NCI-H446 treated with DMSO at 0.1 percent for 48 hours (cell line): ENCODE results near the gene SCAP.
"Not testable (repeated sequence)": the region's sequence is repeated elsewhere in the genome, so short reads cannot be mapped to it uniquely, and the experiment has no call there.

Experiments
- DNase-seq: peaks from one replicate; lab custom pipeline; 2025; lab: John Stamatoyannopoulos, UW

SCAP gene

DNA sequence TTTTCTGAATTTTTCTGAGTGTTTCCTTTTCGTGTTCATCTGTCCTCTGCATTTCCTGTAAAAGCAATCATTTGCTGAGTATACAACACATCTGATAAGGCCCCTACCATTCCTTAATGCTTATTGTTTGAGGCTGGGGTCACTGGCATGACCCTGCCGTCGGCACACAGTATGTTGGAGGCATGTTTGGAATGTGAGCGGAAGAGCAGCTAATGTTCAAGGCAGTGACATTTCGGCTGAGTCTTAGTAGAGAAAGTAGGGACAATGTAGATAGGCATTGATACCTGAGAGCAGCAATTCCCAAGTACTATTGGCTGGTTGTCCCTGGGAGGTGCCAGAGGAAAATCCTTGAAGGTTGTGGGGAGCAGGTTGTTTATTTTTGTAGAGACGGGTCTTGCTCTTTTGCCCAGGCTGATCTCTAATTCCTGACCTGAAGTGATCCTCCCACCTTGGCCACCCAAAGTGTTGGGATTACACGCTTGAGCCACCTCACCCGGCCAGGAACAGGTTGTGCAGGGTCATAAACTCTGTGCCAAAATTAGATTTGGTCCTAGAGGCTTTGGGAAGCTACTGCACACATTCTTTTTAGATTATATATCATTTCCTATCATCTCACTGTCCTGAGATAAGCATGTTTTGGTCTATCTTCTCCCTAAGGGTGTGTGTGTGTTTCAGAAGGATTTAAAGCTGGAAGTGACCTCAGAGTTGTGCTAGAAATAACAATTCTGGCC is 81.4 kb downstream of the SCAP start:
- no peak for DNase-seq

DNA sequence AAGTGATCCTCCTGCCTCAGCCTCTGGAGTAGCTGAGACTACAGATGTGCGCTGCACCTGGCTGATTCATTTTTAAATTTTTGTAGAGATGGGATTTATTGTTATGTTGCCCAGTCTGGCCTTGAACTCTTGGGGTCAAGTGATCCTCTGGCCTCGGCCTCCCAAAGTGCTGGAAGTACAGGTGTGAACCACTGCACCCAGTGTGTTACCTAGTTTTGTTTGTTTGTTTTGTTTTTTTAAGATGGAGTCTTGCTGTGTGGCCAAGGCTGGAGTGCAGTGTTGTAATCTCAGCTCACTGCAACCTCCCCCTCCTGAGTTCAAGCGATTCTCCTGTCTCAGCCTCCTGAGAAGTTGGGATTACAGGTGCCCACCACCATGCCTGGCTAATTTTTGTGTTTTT is 82.8 kb downstream of the SCAP start:
- DNase-seq = no peak

GRCh38 chr3:47385796-47386195 is 89.9 kb downstream of the SCAP start:
- no peak for DNase-seq

- no peak for DNase-seq
Measured at GRCh38 chr3:47385007-47385406, 90.7 kb downstream of the SCAP start.

GRCh38 chr3:47384425-47384824 is 91.3 kb downstream of the SCAP start:
- no peak for DNase-seq

DNA sequence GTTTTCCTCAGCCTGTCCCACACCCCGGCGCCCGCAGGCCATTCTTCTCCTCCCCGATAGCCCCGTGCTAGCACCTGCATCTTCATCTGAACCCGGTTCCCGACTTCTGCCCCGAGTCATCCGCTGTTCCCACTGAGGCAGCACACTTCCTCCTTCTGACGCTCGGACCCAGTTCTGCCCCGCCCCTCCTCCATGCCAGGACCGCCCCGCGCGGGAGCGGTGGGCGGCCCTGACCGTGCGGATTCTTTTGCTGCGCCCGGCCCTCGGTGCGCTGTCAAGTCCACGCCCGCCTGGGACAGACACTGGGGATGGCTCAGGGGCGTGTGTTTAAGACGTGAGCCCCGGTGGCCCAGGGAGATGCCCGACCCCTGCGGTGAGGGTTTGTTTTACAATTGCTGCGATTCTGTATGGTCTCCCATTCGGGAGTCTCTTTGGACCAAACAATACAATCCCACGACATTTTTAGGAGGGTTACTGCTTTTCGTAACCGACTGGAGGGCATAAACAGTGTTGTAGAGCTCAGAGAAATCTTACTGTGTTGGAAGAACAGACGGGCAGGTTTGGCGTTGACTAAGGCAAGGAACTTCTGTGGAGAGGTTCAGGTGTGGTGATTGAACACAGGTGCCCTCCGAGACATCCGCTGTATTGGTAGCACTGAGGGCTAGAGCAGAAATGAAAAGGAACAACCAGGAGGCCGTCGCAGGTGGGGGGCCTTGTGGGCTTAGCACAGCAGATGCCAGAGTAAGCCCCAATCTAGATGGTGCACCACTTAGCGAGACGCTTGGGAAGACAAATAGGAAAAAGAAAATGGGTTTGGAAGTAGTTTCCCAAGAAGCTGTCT is 94.2 kb downstream of the SCAP start:
- DNase-seq = peak; percentile 36

DNA sequence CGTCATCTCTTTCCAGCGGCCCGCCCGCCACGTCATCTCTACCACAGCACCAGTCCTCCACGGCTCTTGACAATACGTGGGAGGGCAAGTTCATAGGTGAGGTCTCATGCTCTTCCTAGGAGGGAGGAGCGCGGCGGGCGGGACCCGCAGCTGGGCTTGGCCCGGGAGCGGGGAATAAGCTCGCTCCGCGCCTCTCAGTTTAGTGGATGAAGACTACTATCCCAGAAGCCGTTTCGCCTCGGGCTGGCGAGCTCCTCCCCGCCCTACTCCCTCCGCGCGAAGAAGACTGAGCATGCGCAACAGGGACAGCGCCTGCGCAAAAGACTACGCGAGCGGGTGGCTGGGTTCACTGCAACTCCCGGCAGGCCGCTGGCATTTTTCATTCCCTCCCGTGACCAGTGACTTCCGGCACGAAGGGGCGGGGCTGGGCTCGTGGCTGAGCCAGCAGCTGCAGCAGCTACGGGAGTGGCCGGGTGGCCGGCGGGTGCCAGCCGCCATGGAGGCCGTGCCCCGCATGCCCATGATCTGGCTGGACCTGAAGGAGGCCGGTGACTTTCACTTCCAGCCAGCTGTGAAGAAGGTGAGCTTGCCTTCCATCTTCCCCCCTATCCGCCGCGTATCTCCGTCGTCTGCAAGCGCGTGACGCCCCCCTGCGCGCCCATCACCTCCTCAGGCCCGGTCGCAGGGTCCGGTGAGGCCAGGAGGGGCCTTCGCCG is 95.0 kb downstream of the SCAP start, which contains the start of gene PTPN23:
TSS of gene PTPN23 (plus strand) at position 421 of the 716 bp plus-strand sequence. CDS start at position 497, 76 bp downstream.
- DNase-seq = peak; percentile 94

DNA sequence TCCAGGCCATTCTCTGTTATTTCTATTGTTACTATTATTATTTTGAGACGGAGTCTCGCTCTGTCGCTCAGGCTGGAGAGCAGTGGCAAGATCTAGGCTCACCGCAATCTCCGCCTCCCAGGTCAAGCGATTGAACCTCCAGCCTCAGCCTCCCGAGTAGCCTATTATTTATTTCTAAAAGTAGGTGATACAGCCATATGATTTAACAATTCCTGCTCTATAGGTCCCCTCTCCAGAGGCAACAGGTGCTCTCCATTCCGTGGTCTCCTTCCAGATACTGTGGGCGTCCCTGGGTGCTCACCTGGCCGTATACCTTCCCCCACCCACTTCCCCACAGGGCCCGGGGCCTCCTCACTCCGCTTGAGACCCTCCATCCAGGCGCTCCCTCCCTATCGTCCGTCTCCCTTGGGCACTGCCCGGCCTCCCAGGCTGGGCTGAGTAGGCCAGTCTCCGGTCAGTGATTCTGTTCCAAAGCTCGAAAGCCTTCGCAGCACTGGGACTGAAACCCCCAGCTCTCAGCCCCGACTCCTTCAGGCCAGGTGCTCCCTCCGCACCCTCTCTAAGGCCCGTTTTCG is 95.6 kb downstream of the SCAP start:
- no peak for DNase-seq

- DNase-seq = no peak
Measured at GRCh38 chr3:47379411-47379899, 96.3 kb downstream of the SCAP start.

GRCh38 chr3:47378869-47379268 is 96.9 kb downstream of the SCAP start:
- no peak for DNase-seq

- no peak for DNase-seq
Measured at GRCh38 chr3:47377186-47377585, 98.6 kb downstream of the SCAP start.

DNA sequence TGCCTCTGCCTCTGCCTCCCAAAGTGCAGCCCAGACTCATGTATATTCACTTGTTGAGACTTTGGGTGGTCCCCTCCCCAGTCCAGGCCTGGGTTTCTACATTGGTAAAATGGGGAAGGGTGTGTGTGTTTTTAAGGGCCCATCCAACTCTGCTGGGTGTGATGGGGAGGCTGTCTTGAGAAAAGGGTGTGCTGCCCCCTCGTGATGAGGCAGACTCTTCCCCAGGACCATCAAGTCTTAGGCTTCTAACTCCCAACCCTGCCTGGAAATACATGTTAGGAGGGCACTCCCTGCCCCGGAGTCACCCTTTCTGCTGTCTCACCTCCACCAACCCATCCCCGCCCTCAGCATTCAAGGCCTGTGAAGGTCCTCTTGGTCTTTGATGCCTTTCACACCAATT is 99.3 kb downstream of the SCAP start:
- DNase-seq = no peak

GRCh38 chr3:47374587-47374986 is 101.2 kb downstream of the SCAP start:
- DNase-seq = no peak

DNA sequence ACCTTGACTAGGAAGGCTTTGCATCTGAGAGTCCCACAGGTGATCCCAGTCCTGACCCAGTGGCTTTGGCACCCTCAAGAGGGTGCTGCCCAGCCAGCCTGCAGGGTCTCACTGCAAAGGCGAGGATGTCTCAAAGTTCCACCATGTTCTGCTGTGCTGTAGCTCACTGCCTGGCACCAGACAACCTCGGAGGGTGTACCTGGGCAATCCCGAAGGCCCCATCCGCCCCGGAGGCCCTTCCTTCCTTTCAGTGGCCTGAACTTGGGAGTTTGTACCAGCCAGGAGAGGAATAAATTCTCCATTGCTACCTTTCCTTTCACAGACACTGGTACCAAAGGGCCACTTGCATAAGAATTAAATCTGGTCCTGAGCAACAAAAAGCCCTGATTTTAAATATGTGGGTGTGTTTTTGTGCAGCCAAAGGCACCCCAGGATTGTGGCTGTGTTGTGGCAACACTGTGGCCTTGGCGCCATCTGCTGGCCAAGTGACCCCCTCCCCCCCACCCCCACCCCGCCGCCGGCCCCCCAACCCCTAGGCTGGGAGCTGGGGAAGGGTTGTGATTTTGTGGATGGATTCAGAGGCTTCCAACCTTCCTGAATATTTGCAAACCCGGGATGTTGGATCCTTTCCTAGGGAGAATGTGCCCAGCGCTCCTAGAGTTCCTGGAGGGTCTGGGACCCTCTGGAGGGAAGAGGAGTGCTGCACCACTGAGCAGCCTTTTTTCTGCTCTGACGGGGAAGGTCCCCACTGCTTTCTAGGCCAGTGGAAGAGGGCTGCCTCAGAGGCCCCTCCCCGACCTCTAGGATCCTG is 104.6 kb downstream of the SCAP start:
- no peak for DNase-seq

GRCh38 chr3:47370020-47370419 is 105.7 kb downstream of the SCAP start:
- DNase-seq = not testable (repeated sequence)

GRCh38 chr3:47367631-47368030 is 108.1 kb downstream of the SCAP start:
- DNase-seq = no peak

GRCh38 chr3:47366833-47367232 is 108.9 kb downstream of the SCAP start:
- DNase-seq = no peak

- peak; percentile 41 for DNase-seq
Measured at GRCh38 chr3:47365213-47366153, 110.3 kb downstream of the SCAP start.
